ENCODE measurements around the gene ADAMTS12. TPM values are rescaled to one million over a fixed set of nuclear protein-coding genes. Genes with fewer than 3 reads are reported as not detected.

The ADAMTS12 gene
- total RNA-seq, 1 donor from 2014 or later = 49.4 TPM

GRCh38 chr5:33487236-33487635 is 404.6 kb downstream of the ADAMTS12 start:
- DNase-seq (ENCODE audit: low spot score) = no peak

- DNase-seq (ENCODE audit: low spot score) = no peak
Measured at GRCh38 chr5:33482335-33482734, 409.5 kb downstream of the ADAMTS12 start.

GRCh38 chr5:33480876-33481275 is 410.9 kb downstream of the ADAMTS12 start:
- DNase-seq (ENCODE audit: low spot score) = no peak

- no peak for DNase-seq (ENCODE audit: low spot score)
Measured at GRCh38 chr5:33479311-33479710, 412.5 kb downstream of the ADAMTS12 start.

GRCh38 chr5:33477816-33478215 is 414.0 kb downstream of the ADAMTS12 start:
- no peak for DNase-seq (ENCODE audit: low spot score)

- no peak for DNase-seq (ENCODE audit: low spot score)
Measured at GRCh38 chr5:33476992-33477391, 414.8 kb downstream of the ADAMTS12 start.

- DNase-seq (ENCODE audit: low spot score) = no peak
Measured at GRCh38 chr5:33475706-33476105, 416.1 kb downstream of the ADAMTS12 start.

GRCh38 chr5:33474931-33475499 is 416.8 kb downstream of the ADAMTS12 start:
- no peak for DNase-seq (ENCODE audit: low spot score)

- no peak for DNase-seq (ENCODE audit: low spot score)
Measured at GRCh38 chr5:33474004-33474403, 417.8 kb downstream of the ADAMTS12 start.

Other genes starting within 250 kb of the ADAMTS12 start
- not detected for gene RXFP3, start 44.4 kb upstream of the ADAMTS12 start, total RNA-seq (ENCODE audit: insufficient read depth, low replicate concordance)
- 1.2 TPM for gene SLC45A2, start 92.7 kb upstream of the ADAMTS12 start, total RNA-seq (ENCODE audit: insufficient read depth, low replicate concordance)
- 10.4 TPM for gene AMACR, start 116.1 kb upstream of the ADAMTS12 start, total RNA-seq (ENCODE audit: insufficient read depth, low replicate concordance)
- gene C1QTNF3, start 151.2 kb upstream of the ADAMTS12 start, total RNA-seq (ENCODE audit: insufficient read depth, low replicate concordance) = 200 TPM